H1 (cell line): ENCODE data around the gene MTHFD1. TPM values are rescaled to one million over a fixed set of nuclear protein-coding genes. Genes with fewer than 3 reads are reported as not detected.

Experiments used
- CHD7 ChIP-seq: fragments of 300-600 bp; sonication (generic); IDR thresholded peaks from 2 replicates; pipeline ENCODE4 v1.7.1; 2012; ENCODE audit warnings: low read length, moderate library complexity, mild to moderate bottlenecking, inconsistent platforms; ENCODE audit not compliant: insufficient replicate concordance
- polyA plus RNA-seq, 7 experiments: library from polyadenylated mRNA; depleted of rRNA in 3 of 7; stranded (reverse) in 5 of 7; unstranded in 2 of 7; fragments of >200 nt in 5 of 7; fragments of 200-250 nt in 2 of 7; gene quantifications; 1 replicate in 5 of 7; 2 replicates in 1 of 7; 4 replicates in 1 of 7; pipeline versions ENCODE4 v1.2.1 to v1.2.3, GENCODE V29; 2011 to 2013; ENCODE audit warnings: missing spikeins in 2 of 7, mixed read lengths in 2 of 7
- total RNA-seq: library from RNA; stranded (reverse); fragmentation: NEBNext Ultra II Directional; extraction: Animal tissue kit (Norgen Biotek cat#: 25700); gene quantifications from 2 replicates; pipeline ENCODE4 v1.2.1, GENCODE V29; 2021

Gene MTHFD1
- total and polyA plus RNA-seq, 2 of the 8 experiments (the other 6 are each of a cell fraction or from before 2014, with no cell fraction given) = 79.7 to 332 TPM

- no peak for TF ChIP-seq CHD7
Measured at GRCh38 chr14:64467101-64467500, 78.9 kb downstream of the MTHFD1 start (continued).
